GM18861 (cell line): ENCODE measurements around the gene PTPN22.
A peak's percentile ranks its signal among the peaks of the same experiment; 100 is the strongest.

Experiments used
- ATAC-seq: cut with Tn5 transposase; IDR thresholded peaks from one replicate; pipeline ENCODE4 v1.9.1; 2021; ENCODE audit not compliant: unreplicated experiment

The PTPN22 gene

DNA sequence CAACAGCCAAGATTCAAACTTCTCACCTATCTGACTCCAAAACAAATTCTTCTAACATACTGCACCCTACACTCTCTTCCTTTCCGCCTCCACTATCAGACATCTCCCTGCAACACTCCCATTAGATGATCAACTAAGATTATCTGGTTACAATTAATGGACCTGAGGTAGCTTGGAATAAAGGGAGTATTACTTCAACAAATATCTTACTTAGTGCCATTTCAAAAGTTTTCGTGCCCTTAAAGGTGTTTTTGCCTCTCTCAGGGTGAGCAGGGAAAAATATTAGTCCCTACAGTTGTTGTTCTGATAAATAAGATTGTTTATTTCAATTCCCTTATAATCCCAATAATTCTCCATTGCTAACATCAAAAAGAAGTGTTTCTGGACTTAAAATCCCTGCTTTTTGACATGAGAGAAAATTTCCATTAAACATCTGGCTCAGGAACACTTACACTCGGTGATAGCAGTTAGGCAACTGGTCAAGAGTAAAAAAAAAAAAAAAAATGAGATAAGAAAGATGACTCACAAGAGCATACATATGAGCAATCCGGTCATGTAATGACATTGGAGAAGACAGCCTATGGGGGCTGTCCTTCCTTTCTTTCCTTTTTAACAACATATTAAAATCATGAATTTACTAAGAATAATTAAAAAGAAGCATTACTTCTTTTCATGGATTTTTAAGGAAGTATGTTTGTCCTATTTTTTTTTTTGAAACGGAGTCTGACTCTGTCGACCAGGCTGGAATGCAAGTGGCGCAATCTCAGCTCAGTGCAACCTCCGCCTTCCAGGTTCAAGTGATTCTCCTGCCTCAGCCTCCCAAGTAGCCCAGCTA, 66.9 kb downstream of the PTPN22 start:
- ATAC-seq: no peak

DNA sequence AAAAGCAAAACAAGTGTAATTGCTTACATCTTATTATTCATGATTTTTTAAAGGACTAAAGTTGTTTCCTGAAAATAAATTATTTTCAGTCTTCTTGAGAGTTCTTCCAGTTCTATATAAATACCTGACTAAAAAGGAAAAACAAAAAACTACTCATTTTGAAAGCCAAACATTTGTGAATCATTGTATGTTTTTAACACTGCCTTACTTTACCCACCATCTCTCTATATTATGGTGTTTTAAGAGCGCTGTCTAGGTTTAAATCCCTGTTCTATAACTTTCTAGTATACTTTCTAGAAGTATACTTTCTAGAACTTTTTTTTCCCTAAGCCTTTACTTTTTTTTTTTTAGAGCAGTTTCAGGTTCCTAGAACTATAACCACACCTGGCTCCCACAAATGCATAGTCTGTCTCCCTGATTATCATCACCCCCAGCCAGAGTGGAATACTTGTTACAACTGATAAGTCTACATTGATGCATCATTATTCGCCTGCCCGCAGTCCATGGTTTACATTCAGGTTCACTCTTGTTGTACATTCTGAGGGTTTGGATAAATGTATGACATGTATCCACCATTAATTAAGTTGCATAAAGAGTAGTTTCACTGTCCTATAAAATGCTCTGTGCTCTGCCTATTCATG, 69.0 kb downstream of the PTPN22 start:
- ATAC-seq: no peak

DNA sequence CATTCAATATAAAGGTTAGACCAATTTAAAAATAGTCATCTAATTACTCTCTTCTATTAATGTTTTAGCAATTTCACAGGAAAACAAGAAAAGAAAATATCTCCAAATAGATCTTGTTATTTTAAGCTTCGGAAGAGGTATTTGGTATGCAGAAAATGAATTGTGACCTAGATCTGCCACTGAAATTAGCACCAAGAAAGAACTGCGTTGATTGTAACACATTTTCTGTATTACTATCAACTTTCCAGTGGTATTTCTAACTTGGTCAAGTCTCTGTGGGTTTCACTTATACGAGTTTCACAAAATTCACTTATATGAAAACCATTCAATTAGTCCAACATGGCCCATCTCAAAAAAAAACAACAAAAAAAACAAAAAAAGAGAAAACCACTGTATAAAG, 71.0 kb downstream of the PTPN22 start:
- no peak for ATAC-seq

- no peak for ATAC-seq
Observed at GRCh38 chr1:113797472-113797871, 74.0 kb downstream of the PTPN22 start.

GRCh38 chr1:113793878-113794834, 77.4 kb downstream of the PTPN22 start:
- peak; percentile 56 for ATAC-seq

DNA sequence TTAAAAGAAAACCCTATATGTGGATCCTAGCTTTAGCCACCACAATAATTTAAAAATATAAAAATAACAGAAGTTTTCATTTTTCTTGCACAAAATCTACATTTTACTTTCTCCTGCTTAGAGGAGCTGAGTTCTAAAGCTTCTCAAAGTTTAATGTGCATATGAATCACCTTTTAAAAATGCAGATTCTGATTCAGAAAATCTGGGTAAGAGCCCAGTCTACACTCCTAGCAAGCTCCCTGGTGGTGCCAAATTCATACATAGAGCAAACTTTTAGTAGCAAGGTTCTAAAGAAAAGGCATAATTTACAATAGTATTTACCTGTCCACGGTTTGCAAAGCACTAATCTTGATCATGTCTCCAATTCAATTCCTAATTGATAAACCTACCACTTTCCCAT, 78.5 kb downstream of the PTPN22 start:
- ATAC-seq: no peak

GRCh38 chr1:113792471-113792870, 79.0 kb downstream of the PTPN22 start:
- no peak for ATAC-seq

- ATAC-seq: no peak
Observed at GRCh38 chr1:113788802-113789201, 82.7 kb downstream of the PTPN22 start.

- ATAC-seq: no peak
Observed at GRCh38 chr1:113787663-113788062, 83.8 kb downstream of the PTPN22 start.

- no peak for ATAC-seq
Observed at GRCh38 chr1:113786069-113786468, 85.4 kb downstream of the PTPN22 start.

- ATAC-seq: peak; percentile 69
Observed at GRCh38 chr1:113784104-113784779, 87.3 kb downstream of the PTPN22 start.

DNA sequence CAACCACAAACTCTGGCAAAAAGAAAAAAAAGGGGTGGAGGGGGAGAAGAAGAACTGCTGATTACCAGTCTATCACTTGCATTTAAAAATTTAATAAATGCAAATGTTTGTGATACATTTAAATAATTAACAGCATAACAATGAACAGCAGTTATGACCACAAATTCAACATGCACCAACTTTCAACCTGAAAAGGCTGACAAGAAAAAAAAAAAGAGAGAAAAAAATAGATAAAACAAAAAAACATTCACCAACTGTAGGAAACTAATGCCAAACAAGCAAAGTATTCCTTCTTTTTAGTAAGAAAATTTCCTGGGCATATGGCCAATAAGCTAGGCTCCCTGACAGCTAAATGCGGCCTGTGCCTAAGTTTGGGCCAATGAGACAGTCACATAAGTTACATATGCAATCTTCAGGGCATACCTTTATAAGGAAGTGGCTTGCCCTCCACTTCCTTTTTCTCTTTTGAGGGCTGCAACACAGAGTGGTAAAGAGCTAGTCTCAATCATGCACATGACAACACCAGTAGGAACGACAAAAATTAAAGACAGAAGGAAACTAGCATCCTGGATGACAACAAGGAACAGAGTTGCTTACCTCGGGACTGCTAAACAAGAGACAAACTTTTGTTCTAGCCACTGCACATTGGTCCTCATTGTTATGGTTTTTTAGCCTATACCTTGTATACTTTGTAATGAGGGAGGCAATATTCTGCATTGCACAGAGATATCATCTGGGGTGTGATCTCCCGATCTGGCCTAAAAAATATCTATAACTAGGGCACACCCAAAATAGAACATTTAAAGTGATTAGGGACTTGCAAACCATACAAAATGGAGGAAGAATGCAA, 88.0 kb downstream of the PTPN22 start:
- peak; percentile 77 for ATAC-seq

DNA sequence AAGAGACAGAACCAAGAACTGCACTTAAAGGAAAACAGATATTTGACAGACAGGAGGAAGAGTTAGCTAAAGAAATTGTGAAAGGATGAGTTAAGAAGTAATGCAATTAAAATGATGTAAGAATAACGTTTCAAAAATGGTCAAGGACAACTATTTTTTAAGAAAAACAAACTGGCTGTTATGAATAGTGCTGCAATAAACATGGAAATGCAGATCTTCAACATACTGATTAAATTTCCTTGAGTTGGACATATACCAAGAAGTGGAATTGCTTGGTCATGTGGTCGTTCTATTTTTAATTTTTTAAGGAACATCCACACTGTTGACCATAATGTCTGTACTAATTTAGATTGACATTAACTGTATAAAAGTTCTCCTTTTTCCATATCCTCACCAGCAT, 89.1 kb downstream of the PTPN22 start:
- no peak for ATAC-seq

DNA sequence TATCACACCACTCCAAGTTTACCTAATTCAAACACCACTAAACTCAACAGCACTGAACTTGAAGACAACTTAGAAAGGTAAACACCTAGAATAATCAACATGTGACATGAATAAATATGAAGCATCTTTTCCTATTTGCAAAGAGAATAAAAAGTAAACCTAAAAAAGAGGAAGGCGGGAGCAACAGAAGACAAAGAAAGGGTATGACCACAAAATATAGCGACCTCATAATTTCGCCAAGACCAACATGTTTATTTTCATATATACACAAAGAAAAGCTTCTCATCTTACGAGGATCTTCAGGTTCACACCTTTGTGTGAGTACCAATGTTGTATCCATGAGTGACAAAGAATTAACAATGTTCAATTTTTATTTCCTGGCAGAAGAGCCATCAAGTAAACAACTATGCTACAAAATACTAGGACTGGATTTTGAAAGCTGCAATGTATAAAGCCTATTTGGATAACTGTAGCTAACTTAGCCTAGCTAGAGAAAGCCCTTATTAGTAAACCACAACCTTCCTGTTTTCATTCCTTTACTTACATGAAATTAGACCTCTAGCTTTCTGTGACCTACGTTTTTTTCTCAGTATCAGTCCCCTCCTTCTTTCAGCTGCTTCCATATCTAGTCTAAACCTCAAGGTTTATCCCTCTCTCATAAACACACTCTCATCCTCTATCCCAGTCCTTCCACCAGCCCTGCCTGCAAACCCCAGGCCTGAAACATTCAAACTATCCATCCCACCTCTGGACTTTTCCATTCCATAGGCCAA, 91.0 kb downstream of the PTPN22 start:
- no peak for ATAC-seq

DNA sequence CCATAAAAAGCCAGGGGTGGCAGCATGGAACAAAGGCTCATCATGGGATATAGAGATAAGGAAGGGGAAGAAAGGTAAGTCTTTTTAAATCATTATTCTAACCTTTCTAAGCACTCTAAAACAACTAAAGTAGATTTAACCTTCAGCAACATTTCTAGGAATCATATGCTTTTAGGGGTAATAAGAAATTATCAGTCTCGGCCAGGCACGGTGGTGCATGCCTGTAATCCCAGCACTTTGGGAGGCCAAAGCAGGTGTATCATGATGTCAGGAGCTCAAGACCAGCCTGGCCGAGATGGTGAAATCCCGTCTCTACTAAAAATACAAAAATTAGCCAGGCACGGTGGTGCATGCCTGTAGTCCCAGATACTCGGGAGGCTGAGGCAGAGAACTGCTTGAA, 92.0 kb downstream of the PTPN22 start:
- ATAC-seq: no peak

- ATAC-seq: no peak
Observed at GRCh38 chr1:113777561-113777960, 94.0 kb downstream of the PTPN22 start.

GRCh38 chr1:113770031-113770430, 101.5 kb downstream of the PTPN22 start:
- no peak for ATAC-seq

- ATAC-seq: no peak
Observed at GRCh38 chr1:113769601-113769970, 101.9 kb downstream of the PTPN22 start.

- ATAC-seq: no peak
Observed at GRCh38 chr1:113768916-113769600, 102.5 kb downstream of the PTPN22 start.
